ENCODE measurements around the gene SMIM45.

Gene SMIM45

GRCh38 chr22:41951898-41952474, at the start of gene SMIM45:
Gene SMIM45, plus strand, starts transcription at chr22:41952150.
- TF ChIP-seq, protein P1, sequence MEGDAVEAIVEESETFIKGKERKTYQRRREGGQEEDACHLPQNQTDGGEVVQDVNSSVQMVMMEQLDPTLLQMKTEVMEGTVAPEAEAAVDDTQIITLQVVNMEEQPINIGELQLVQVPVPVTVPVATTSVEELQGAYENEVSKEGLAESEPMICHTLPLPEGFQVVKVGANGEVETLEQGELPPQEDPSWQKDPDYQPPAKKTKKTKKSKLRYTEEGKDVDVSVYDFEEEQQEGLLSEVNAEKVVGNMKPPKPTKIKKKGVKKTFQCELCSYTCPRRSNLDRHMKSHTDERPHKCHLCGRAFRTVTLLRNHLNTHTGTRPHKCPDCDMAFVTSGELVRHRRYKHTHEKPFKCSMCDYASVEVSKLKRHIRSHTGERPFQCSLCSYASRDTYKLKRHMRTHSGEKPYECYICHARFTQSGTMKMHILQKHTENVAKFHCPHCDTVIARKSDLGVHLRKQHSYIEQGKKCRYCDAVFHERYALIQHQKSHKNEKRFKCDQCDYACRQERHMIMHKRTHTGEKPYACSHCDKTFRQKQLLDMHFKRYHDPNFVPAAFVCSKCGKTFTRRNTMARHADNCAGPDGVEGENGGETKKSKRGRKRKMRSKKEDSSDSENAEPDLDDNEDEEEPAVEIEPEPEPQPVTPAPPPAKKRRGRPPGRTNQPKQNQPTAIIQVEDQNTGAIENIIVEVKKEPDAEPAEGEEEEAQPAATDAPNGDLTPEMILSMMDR (IDR thresholded peaks at IDR 0.05) = no peak
- no peaks in the 10 kb centered on the region for H3K9me3 ChIP-seq (replicated peaks in 1 of 2; ENCODE audit: control insufficient read depth in 1 of 2, insufficient read depth in 1 of 2, low read length in 2 of 2)
- Mint-ChIP-seq H3K27me3 (ENCODE audit: low read depth in 3 of 3) (peaks cover 0 to 13% (median 2%) of the 10 kb centered on the region in 3 donors), H3K36me3 (no peaks in the 10 kb centered on the region), H3K4me1 (peaks cover 3% of the 10 kb centered on the region), H3K9me3 (peaks cover 0 to 1% (median 0%) of the 10 kb centered on the region in 7 donors), H3K4me3 (no peak within 1 kb of the TSS), H3K27ac (peak within 1 kb of the TSS in 1 of 7 donors; percentile 65)
- no peaks in the 10 kb centered on the region for H4K20me1 ChIP-seq (ENCODE audit: insufficient read depth, low read length)
- no peaks in the 10 kb centered on the region for H3K27me3 ChIP-seq (ENCODE audit: control insufficient read depth in 2 of 2, insufficient read depth in 2 of 2, low read length in 2 of 2)
- peaks cover 3 to 6% of the 10 kb centered on the region in 2 donors for H3K4me1 ChIP-seq (ENCODE audit: control insufficient read depth in 1 of 2, insufficient read depth in 2 of 2, low read length in 2 of 2)
- no peaks in the 10 kb centered on the region for H3K79me2 ChIP-seq (ENCODE audit: insufficient read depth, low read length)
- DNase-seq = no peak
- intact Hi-C loops (cut with micrococcal nuclease) = no loop called here
- H3K4me3 ChIP-seq (replicated peaks in 1 of 3; ENCODE audit: low read depth in 2 of 3, low read length in 3 of 3) = no peak within 1 kb of the TSS
- H3K36me3 ChIP-seq (replicated peaks in 1 of 2; ENCODE audit: control insufficient read depth in 1 of 2, insufficient read depth in 2 of 2, low read length in 2 of 2) = no peaks in the 10 kb centered on the region
- 91% methylated on average over 10 of the region's 16 CpGs for WGBS (ENCODE audit: insufficient coverage)
- no peak within 1 kb of the TSS for H2AFZ ChIP-seq (ENCODE audit: insufficient read depth, low read depth, low read length, poor library complexity, severe bottlenecking)
- H3K27ac ChIP-seq (ENCODE audit: low read depth in 1 of 2, low read length in 2 of 2) = no peak within 1 kb of the TSS
- H3K4me2 ChIP-seq (replicated peaks; ENCODE audit: extremely low read depth, low read length, poor library complexity, severe bottlenecking) = no peak within 1 kb of the TSS
- no peak within 1 kb of the TSS for H3K9ac ChIP-seq (ENCODE audit: insufficient read depth, low read length, poor library complexity, severe bottlenecking)

GRCh38 chr22:41902932-41903421, 49.0 kb upstream of the SMIM45 start:
- H3K9ac ChIP-seq (ENCODE audit: insufficient read depth, low read length, poor library complexity, severe bottlenecking) = no peak overlapping the region
- H3K4me2 ChIP-seq (replicated peaks; ENCODE audit: extremely low read depth, low read length, poor library complexity, severe bottlenecking) = no peak overlapping the region
- no peak overlapping the region for H2AFZ ChIP-seq (ENCODE audit: insufficient read depth, low read depth, low read length, poor library complexity, severe bottlenecking)
- H3K27me3 ChIP-seq (ENCODE audit: control insufficient read depth in 2 of 2, insufficient read depth in 2 of 2, low read length in 2 of 2) = no peaks in the 10 kb centered on the region
- peaks cover 0 to 5% (median 2%) of the 10 kb centered on the region in 3 donors for H3K27me3 Mint-ChIP-seq (ENCODE audit: low read depth in 3 of 3)
- peaks cover 75 to 89% of the 10 kb centered on the region in 2 donors for H3K36me3 Mint-ChIP-seq
- no peak overlapping the region for H3K27ac ChIP-seq (ENCODE audit: low read depth in 1 of 2, low read length in 2 of 2)
- no peak overlapping the region for H3K4me3 Mint-ChIP-seq
- 95% methylated on average over 15 of the region's 15 CpGs for WGBS (ENCODE audit: insufficient coverage)
- no peaks in the 10 kb centered on the region for H3K9me3 Mint-ChIP-seq
- H3K36me3 ChIP-seq (replicated peaks in 1 of 2; ENCODE audit: control insufficient read depth in 1 of 2, insufficient read depth in 2 of 2, low read length in 2 of 2) = peaks cover 84 to 95% of the 10 kb centered on the region in 2 donors
- H3K9me3 ChIP-seq (replicated peaks in 1 of 2; ENCODE audit: control insufficient read depth in 1 of 2, insufficient read depth in 1 of 2, low read length in 2 of 2) = no peaks in the 10 kb centered on the region
- H3K4me1 ChIP-seq (ENCODE audit: control insufficient read depth in 1 of 2, insufficient read depth in 2 of 2, low read length in 2 of 2) = peaks cover 4 to 7% of the 10 kb centered on the region in 2 donors
- no peaks in the 10 kb centered on the region for H3K79me2 ChIP-seq (ENCODE audit: insufficient read depth, low read length)
- no peak overlapping the region for H3K27ac Mint-ChIP-seq
- H4K20me1 ChIP-seq (ENCODE audit: insufficient read depth, low read length) = no peaks in the 10 kb centered on the region
- no peak overlapping the region for H3K4me3 ChIP-seq (replicated peaks in 1 of 3; ENCODE audit: low read depth in 2 of 3, low read length in 3 of 3)
- peaks cover 6% of the 10 kb centered on the region for H3K4me1 Mint-ChIP-seq
- intact Hi-C loops (cut with micrococcal nuclease) = no loop called here
- no peak for DNase-seq
- TF ChIP-seq, protein P1 (IDR thresholded peaks at IDR 0.05) = no peak
